Measurements from ENCODE around the gene RAB17. TPM values are rescaled to one million over a fixed set of nuclear protein-coding genes. Genes with fewer than 3 reads are reported as not detected.

The RAB17 gene
- total and polyA plus RNA-seq, 2 of the 4 experiments (the other 2 are of a cell fraction): 0.41 TPM; not detected in 1

GRCh38 chr2:237599465-237600110 lies 9.1 kb upstream of the RAB17 start (continued):
- no peak for TF ChIP-seq RAD21 (IDR thresholded peaks at IDR 0.05; ENCODE audit: low read length)

GRCh38 chr2:237598468-237599208 lies 8.1 kb upstream of the RAB17 start:
- Histone ChIP-seq H2BK15ac (ENCODE audit: low read depth, low read length) (no peak overlapping the region; the same call in 2 of the 3 replicates), H3K56ac (ENCODE audit: extremely low read depth, insufficient read depth, low read length) (no peak overlapping the region), H3K18ac (ENCODE audit: low read depth, low read length) (no peak overlapping the region), H4K20me1 (ENCODE audit: insufficient read depth, low read length) (no peaks in the 10 kb centered on the region), H2AK5ac (ENCODE audit: low read depth, low read length) (no peak overlapping the region), H2AFZ (replicated peaks; ENCODE audit: low read length, poor library complexity) (no peak overlapping the region), H4K91ac (ENCODE audit: insufficient read depth, low read depth, low read length) (no peak overlapping the region), H3K9ac (ENCODE audit: low read depth, low read length) (no peak overlapping the region), H3K9me1 (ENCODE audit: insufficient read depth, low read length) (peaks cover 6% of the 10 kb centered on the region; the same call in 1 of the 2 replicates), H2BK5ac (ENCODE audit: low read depth, low read length, poor library complexity, severe bottlenecking) (no peak overlapping the region), H3K4me2 (ENCODE audit: low read depth, low read length) (no peak overlapping the region), H3K27me3 (ENCODE audit: control insufficient read depth, insufficient read depth, low read length) (no peaks in the 10 kb centered on the region), H3K9me3 (ENCODE audit: control insufficient read depth, insufficient read depth, low read length) (no peaks in the 10 kb centered on the region), H3K4ac (ENCODE audit: low read depth, low read length) (no peak overlapping the region), H4K8ac (ENCODE audit: low read depth in 2 of 2, low read length in 2 of 2) (no peak overlapping the region), H3K27ac (ENCODE audit: insufficient read depth, low read length) (no peak overlapping the region), H4K5ac (ENCODE audit: low read depth, low read length) (no peak overlapping the region), H3K36me3 (ENCODE audit: control insufficient read depth, insufficient read depth, low read length) (no peaks in the 10 kb centered on the region), H3K23ac (ENCODE audit: low read depth, low read length) (no peak overlapping the region), H3K79me1 (ENCODE audit: low read depth in 1 of 2, low read length in 2 of 2) (no peaks in the 10 kb centered on the region), H3K4me3 (ENCODE audit: insufficient read depth, low read depth, low read length) (no peak overlapping the region), H2AK9ac (replicated peaks; ENCODE audit: low read depth, low read length, poor library complexity) (no peak overlapping the region), H2BK120ac (ENCODE audit: low read depth, low read length) (no peak overlapping the region), H3K4me1 (ENCODE audit: control insufficient read depth, insufficient read depth, low read length) (peaks cover 9% of the 10 kb centered on the region), H2BK20ac (ENCODE audit: low read depth, low read length) (no peak overlapping the region), H3K14ac (replicated peaks; ENCODE audit: low read depth, low read length) (no peak overlapping the region)
- intact Hi-C loops (cut with micrococcal nuclease) (no loop called here), dilution Hi-C loops (cut with HindIII; ENCODE audit: low sequenced_read_pairs, unreplicated experiment) (no loop called here), in situ Hi-C loops (cut with MboI; ENCODE audit: low sequenced_read_pairs) (no loop called here)
- POLR2A ChIA-PET (ENCODE audit: unreplicated experiment): no interaction called here
- no TSS peak for BruUV-seq (replicated peaks)
- CTCF ChIA-PET: no interaction called here
- TF ChIP-seq MAFK (IDR thresholded peaks at IDR 0.05; ENCODE audit: low read depth, low read length): no peak
- ATAC-seq (ENCODE audit: low read depth) (no peak), DNase-seq (no peak)
- WGBS, 2 experiments (ENCODE audit: extremely low coverage in 2 of 2, insufficient read length in 1 of 2): 83% methylated on average over 10 of the region's 14 CpGs; no CpG with 5 or more reads in 1 of the 2 experiments

Measured in IMR-90 (cell line).